T-helper 1 cell treated with Interleukin-12 subunit alpha and Interleukin-12 subunit beta and Interleukin-4 antibody, amounts not matched to agents 30 ng/mL and 1 ng/mL, for 36 hours (primary cell): Measurements from ENCODE around the gene SERP2. TPM values are rescaled to one million over a fixed set of nuclear protein-coding genes. Genes with fewer than 3 reads are reported as not detected.

ENCODE experiments used
- intact Hi-C: fragments of 100-400 bp; cut with micrococcal nuclease; formaldehyde crosslinking; loops from one replicate; pipeline ENCODE4 v1.15.1; 2024
- total RNA-seq: library from RNA; stranded (reverse); gene quantifications from 2 replicates; pipeline ENCODE4 v1.2.3, GENCODE V29; 2022

The SERP2 gene
- total RNA-seq, 1 donor from 2014 or later = 1.7 TPM

- intact Hi-C loops = no loop called here
Measured at GRCh38 chr13:44411841-44412240, 38.2 kb downstream of the SERP2 start.

- intact Hi-C loops = no loop called here
Measured at GRCh38 chr13:44412346-44412935, 38.8 kb downstream of the SERP2 start.

- intact Hi-C loops = no loop called here
Measured at GRCh38 chr13:44413095-44413494, 39.5 kb downstream of the SERP2 start.

GRCh38 chr13:44414716-44415115 is 41.1 kb downstream of the SERP2 start:
- intact Hi-C loops = no loop called here

GRCh38 chr13:44415815-44416214 is 42.2 kb downstream of the SERP2 start:
- intact Hi-C loops = no loop called here

- intact Hi-C loops = no loop called here
Measured at GRCh38 chr13:44416301-44416700, 42.7 kb downstream of the SERP2 start.

- intact Hi-C loops = no loop called here
Measured at GRCh38 chr13:44416744-44417143, 43.1 kb downstream of the SERP2 start.

GRCh38 chr13:44417446-44417845 is 43.8 kb downstream of the SERP2 start:
- intact Hi-C loops = no loop called here

- intact Hi-C loops = no loop called here
Measured at GRCh38 chr13:44417876-44418275, 44.3 kb downstream of the SERP2 start.

- intact Hi-C loops = no loop called here
Measured at GRCh38 chr13:44420376-44421220, 47.0 kb downstream of the SERP2 start.

GRCh38 chr13:44421853-44422525 is 48.4 kb downstream of the SERP2 start:
- intact Hi-C loops = loop anchor here (2.0 kb wide), 1 partner anchor 45 kb away; no protein-coding TSS in a partner anchor

- intact Hi-C loops = loop anchor here (2.0 kb wide), 1 partner anchor 46 kb away; no protein-coding TSS in a partner anchor
Measured at GRCh38 chr13:44422755-44423643, 49.4 kb downstream of the SERP2 start.

GRCh38 chr13:44423824-44424223 is 50.2 kb downstream of the SERP2 start:
- intact Hi-C loops = loop anchor here (2.0 kb wide), 1 partner anchor 47 kb away; no protein-coding TSS in a partner anchor

- intact Hi-C loops = no loop called here
Measured at GRCh38 chr13:44425041-44425814, 51.6 kb downstream of the SERP2 start.

GRCh38 chr13:44425815-44426078 is 52.1 kb downstream of the SERP2 start:
- intact Hi-C loops = no loop called here

GRCh38 chr13:44426461-44426860 is 52.8 kb downstream of the SERP2 start:
- intact Hi-C loops = no loop called here

GRCh38 chr13:44429311-44429710 is 55.7 kb downstream of the SERP2 start:
- intact Hi-C loops = no loop called here

GRCh38 chr13:44431150-44431549 is 57.5 kb downstream of the SERP2 start:
- intact Hi-C loops = no loop called here

GRCh38 chr13:44432650-44433049 is 59.0 kb downstream of the SERP2 start:
- intact Hi-C loops = no loop called here
